Testis (tissue), 3 donors: ENCODE data around the gene SIK3. TPM values are rescaled to one million over a fixed set of nuclear protein-coding genes. Genes with fewer than 3 reads are reported as not detected.

ENCODE experiments used
- DNase-seq: peaks from one replicate; pipeline ENCODE4 v3.0.0-alpha.2; 2019
- H3K27ac ChIP-seq, 2 donors: fragments of 200-600 bp; sonication (generic); one replicate each; pipeline ENCODE4 v1.5.1; 2019
- H3K27me3 ChIP-seq: fragments of 200-600 bp; sonication (generic); one replicate; pipeline ENCODE4 v1.5.1; 2019
- H3K36me3 ChIP-seq: fragments of 200-600 bp; sonication (generic); one replicate; pipeline ENCODE4 v1.5.1; 2017; ENCODE audit warnings: low read depth; ENCODE audit errors: missing control alignments
- H3K4me1 ChIP-seq: fragments of 200-600 bp; sonication (generic); one replicate; pipeline ENCODE4 v1.5.1; 2019
- H3K4me3 ChIP-seq, 2 donors: fragments of 200-600 bp; sonication (generic); one replicate each; pipeline ENCODE4 v1.5.1; 2017 to 2019
- H3K9me3 ChIP-seq: fragments of 200-600 bp; sonication (generic); one replicate; pipeline ENCODE4 v1.5.1; 2017
- POLR2A ChIP-seq: fragments of 450-650 bp; IDR thresholded peaks from one replicate; pipeline ENCODE4 v1.6.1; 2017; ENCODE audit warnings: antibody characterized with exemption, mild to moderate bottlenecking, moderate library complexity
- WGBS, 2 donors: methylation state at CpG; one replicate each; pipeline ENCODE4 v1.1.5; 2018; 5-methylcytosine and 5-hydroxymethylcytosine counted together
- intact Hi-C: fragments of 100-400 bp; cut with DNase I; formaldehyde crosslinking; loops from one replicate; pipeline ENCODE4 v1.15.1; 2023; ENCODE audit warnings: low total_unique reads
- polyA plus RNA-seq: library from polyadenylated mRNA; stranded (reverse); fragments of 350-450 nt; fragmentation: Illumina TruSeq; extraction: RNeasy Lipid Tissue Mini Kit (QIAGEN cat#74804); gene quantifications from one replicate; pipeline ENCODE4 v1.2.3, GENCODE V29; 2014; ENCODE audit warnings: low read depth, low replicate concordance; ENCODE audit not compliant: insufficient read depth
- total RNA-seq, 2 donors: library from RNA; depleted of rRNA; stranded (reverse); fragments of >200 nt; gene quantifications; one replicate each; pipeline ENCODE4 v1.2.3, GENCODE V29; 2016
- TF ChIP-seq, protein P1 (sequence below), 3 experiments: fragments of 450-650 bp in 2 of 3; fragments of 200-600 bp in 1 of 3; sonication (generic) in 1 of 3; IDR thresholded peaks; one replicate each; pipeline ENCODE4 v1.5.1; 2016 to 2019; ENCODE audit warnings: antibody characterized with exemption in 3 of 3, mild to moderate bottlenecking in 2 of 3, moderate library complexity in 1 of 3

SIK3 gene
- total and polyA plus RNA-seq, 3 donors from 2014 or later: 112 to 125 (median 123) TPM

DNA sequence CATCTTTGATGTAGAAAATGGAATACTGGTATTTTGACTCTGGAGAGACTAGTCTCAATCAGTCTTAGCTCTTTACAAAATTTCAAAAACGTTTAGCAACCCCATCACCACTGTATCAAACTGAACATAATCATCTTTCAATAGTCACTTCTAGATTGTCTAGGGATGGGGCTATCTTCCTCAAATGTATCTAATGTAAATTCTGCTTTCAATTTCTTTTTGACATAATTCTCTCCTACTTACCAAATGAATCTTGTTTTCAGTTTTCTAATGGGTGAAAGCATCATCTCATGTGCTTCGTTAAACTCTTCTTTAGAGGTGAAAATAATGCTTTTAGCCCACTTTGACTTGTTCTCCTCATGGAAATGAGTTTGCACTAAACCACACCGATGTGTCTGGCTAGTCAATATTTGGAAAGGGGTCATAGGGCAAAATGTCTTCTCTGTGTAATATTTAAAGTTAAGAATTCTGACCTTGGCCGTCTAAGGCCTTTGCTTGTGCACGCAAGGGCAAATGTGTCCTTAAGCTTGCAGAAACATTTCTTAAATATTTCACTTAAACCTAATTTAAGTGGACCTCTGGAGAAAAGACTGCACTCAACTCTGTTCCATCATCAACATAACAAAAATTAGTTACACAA lies 5.2 kb downstream of the SIK3 start:
- no peak overlapping the region for H3K27ac ChIP-seq

DNA sequence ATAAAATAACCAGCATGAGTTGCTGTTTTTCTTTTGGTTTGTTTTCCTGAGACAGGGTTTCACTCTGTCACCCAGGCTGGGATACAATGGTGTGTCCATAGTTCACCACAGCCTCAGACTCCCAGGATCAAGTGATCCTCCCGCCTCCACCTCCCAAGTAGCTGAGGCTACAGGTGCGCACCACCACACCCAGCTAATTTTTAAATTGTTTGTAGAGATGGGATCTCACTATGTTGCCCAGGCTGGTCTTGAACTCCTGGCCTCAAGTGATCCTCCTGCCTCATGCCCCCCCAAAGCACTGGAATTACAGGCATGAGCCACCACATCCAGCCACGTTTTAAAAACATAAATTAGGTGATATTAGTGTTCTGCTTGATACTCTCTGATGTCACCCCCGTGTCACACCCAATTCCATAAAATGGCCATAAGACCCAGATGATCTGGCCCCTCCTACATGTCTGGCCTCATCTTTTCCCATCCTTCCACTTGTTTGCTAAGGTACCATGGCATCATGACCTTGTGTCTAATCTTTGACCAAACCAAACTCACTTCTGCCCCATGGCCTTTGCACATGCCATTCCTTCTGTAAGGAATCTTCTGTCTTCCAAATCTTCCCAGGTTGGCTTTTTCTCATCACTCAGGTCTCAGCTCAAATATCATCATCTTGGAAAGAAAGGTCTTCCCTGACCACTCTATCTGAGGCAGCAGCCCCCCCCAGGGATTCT lies 6.3 kb downstream of the SIK3 start:
- H3K36me3 ChIP-seq: no peaks in the 10 kb centered on the region
- intact Hi-C loops: no loop called here

More for the DNA sequence above, 5.2 kb downstream of the SIK3 start:
- Histone ChIP-seq H3K9me3 (no peaks in the 10 kb centered on the region), H3K36me3 (no peaks in the 10 kb centered on the region), H3K4me3 (no peak overlapping the region), H3K4me1 (peaks cover 31% of the 10 kb centered on the region), H3K27me3 (no peaks in the 10 kb centered on the region)
- intact Hi-C loops: no loop called here
- no peak for DNase-seq
- 53 to 67% methylated on average over 5 of the region's 5 CpGs for WGBS, 2 donors
- TF ChIP-seq, protein P1, sequence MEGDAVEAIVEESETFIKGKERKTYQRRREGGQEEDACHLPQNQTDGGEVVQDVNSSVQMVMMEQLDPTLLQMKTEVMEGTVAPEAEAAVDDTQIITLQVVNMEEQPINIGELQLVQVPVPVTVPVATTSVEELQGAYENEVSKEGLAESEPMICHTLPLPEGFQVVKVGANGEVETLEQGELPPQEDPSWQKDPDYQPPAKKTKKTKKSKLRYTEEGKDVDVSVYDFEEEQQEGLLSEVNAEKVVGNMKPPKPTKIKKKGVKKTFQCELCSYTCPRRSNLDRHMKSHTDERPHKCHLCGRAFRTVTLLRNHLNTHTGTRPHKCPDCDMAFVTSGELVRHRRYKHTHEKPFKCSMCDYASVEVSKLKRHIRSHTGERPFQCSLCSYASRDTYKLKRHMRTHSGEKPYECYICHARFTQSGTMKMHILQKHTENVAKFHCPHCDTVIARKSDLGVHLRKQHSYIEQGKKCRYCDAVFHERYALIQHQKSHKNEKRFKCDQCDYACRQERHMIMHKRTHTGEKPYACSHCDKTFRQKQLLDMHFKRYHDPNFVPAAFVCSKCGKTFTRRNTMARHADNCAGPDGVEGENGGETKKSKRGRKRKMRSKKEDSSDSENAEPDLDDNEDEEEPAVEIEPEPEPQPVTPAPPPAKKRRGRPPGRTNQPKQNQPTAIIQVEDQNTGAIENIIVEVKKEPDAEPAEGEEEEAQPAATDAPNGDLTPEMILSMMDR (IDR thresholded peaks at IDR 0.05): no peak
- TF ChIP-seq POLR2A: no peak

GRCh38 chr11:117090111-117090706 lies 8.0 kb downstream of the SIK3 start:
- Histone ChIP-seq H3K27me3 (no peaks in the 10 kb centered on the region), H3K4me3 (no peak overlapping the region), H3K36me3 (no peaks in the 10 kb centered on the region), H3K9me3 (no peaks in the 10 kb centered on the region), H3K4me1 (peaks cover 9% of the 10 kb centered on the region), H3K27ac (no peak overlapping the region)
- intact Hi-C loops: no loop called here
- WGBS, 2 donors: 83 to 87% methylated on average over 5 of the region's 5 CpGs
- no peak for DNase-seq
- TF ChIP-seq, protein P1 (IDR thresholded peaks at IDR 0.05): no peak

More for the DNA sequence above, 6.3 kb downstream of the SIK3 start:
- DNase-seq: no peak
- no peaks in the 10 kb centered on the region for H3K27me3 ChIP-seq
- WGBS, 2 donors: 99 to 100% methylated on average over 4 of the region's 4 CpGs
- no peak overlapping the region for H3K4me3 ChIP-seq
- no peak overlapping the region for H3K27ac ChIP-seq
- H3K4me1 ChIP-seq: peaks cover 26% of the 10 kb centered on the region
- no peaks in the 10 kb centered on the region for H3K9me3 ChIP-seq
- TF ChIP-seq, protein P1 (IDR thresholded peaks at IDR 0.05): no peak
- TF ChIP-seq POLR2A: no peak

DNA sequence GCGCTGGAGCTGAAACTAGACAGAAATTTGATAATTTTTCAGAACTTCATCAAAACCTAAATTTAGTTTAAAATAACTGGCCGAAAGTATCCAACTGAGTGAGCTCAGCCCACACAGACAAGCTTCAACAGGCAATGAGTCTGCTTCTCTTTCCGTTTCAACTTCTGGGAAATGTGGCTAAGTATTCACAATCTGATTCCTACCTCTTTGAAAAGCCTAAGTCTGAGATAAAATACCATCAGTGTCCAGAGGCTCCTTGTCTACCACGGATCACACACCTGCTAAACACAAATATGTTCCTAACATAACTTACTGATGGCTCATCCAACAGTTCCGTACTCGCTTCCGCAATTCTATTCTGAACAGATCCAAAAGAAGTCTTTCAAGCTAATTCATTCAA lies 8.5 kb downstream of the SIK3 start:
- intact Hi-C loops: no loop called here
- 79 to 86% methylated on average over 7 of the region's 7 CpGs for WGBS, 2 donors

More for the DNA sequence above, 8.5 kb downstream of the SIK3 start:
- H3K36me3 ChIP-seq: no peaks in the 10 kb centered on the region
- no peak overlapping the region for H3K27ac ChIP-seq
- no peak overlapping the region for H3K4me3 ChIP-seq
- H3K9me3 ChIP-seq: no peaks in the 10 kb centered on the region
- H3K27me3 ChIP-seq: no peaks in the 10 kb centered on the region
- TF ChIP-seq POLR2A: no peak
- TF ChIP-seq, protein P1 (IDR thresholded peaks at IDR 0.05): no peak
- no peak for DNase-seq
- H3K4me1 ChIP-seq: peaks cover 9% of the 10 kb centered on the region
